ENCODE results near the gene MAEA.

MAEA gene

DNA sequence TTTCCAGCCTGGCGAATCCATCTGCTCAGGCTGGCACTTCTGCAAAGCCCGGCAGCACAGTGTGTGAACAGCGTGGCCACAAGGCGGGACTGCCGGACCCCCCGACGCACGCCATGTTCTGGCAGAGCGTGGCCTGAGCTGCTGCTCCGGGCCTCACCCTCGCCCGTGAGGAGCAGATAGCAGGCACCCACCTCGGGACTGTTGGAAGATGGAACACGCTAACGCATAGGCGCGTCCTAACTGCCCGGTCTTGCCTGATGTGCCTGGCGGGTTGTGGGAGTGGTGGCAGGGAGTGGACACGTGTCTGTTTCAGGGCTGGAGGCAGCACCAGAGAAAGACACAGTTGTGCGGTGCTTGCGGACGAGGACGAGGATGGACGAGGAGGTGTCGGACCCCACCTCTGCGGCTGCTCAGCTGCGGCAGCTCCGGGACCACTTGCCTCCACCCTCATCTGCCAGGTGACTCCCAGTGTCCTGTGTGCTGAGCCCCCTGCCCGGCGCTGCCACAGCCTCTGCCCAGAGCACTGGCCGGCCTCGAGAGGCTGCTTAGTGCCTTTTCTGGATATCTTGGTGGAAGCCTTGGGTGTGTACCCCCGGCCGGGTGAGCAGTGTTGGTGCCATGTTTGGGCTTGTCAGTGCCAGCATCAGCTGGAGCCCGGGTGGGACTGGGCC is 85.5 kb downstream of the MAEA start:
- in situ Hi-C loops (cut with MboI; ENCODE audit: low sequenced_read_pairs), result no loop called here

DNA sequence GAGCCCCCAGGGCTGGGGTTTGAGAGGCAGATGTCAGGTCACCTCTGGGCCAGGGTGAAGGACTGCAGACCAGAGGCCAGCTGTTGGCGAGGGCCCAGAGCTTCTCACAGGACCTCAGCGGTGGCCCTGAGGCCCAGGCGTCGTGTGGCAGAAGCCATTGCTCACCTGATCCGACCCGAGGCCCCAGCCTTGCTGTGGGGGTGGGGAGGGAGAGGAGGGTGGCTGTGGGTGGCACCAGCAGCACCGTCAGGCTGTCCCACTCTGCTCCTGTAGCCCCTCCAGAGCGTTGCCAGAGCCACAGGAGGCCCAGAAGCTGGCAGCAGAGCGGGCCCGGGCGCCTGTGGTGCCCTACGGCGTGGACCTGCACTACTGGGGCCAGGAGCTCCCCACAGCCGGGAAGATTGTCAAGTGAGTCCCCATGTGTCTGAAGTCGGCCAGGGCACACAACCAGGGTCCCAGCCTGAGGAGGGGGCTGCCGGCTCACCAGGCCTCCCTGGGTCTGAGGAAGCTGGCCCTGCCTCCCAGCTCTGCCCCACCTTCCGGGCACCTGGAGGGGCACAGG is 86.2 kb downstream of the MAEA start:
- in situ Hi-C loops (cut with MboI; ENCODE audit: low sequenced_read_pairs), result no loop called here

DNA sequence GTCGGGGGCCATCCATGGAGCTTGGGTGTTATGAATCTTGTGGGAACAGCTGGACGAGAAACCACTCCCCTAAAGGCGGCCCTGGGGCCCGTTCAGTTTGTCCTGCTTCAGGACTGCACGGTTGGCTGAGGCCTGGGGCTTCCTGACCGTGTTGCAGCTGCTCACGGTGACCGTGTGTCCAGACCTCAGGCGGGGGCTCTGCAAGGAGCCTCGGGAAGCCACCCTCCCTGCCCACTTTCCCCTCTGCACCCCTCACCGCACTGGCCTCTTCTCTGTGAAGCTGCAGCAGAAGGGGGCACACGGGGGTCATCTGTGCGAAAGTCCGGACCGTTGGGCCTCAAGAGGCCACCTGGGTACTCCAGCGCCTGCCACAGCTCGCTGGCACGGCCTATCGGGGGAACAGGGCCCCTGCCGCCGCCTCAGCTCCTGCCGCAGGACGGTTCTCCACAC is 86.7 kb downstream of the MAEA start:
- in situ Hi-C loops (cut with MboI; ENCODE audit: low sequenced_read_pairs), result no loop called here

DNA sequence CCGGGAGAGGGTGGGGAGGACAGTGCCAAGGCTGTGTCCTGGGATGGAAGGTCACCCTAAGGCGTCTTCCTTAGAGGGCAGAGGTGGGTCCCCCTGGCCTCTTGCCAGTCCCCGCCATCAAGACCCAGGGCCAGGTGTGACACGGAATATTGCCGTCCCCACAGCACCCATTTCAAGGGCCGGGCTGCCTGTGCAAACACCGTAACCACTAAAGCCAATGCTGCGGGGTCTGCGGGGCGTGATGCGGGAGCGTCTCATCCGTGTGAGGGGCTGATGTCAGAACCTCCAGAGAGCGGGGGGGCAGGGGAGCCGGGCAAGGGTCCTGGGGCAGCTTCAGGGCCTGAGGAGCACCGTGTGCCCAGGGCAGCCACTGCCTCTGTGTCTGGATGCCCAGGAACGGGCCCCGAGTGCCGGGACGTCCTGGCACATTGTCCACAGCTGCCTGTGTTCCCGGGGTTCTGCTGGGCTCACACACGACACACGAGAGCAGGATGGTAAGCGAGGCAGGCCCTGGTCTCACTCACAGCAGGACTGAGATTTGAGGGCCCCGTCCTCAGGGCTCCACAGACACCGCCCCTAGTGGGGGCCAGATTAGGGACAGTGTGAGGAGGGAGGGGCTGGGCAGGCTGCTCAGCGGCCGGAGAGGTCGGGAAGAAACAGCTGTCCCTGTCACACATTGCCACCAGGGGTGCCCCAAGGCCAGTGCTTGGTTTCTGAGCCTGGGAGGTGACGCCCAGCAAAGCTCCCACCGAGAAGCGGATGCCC is 87.3 kb downstream of the MAEA start:
- in situ Hi-C loops (cut with MboI; ENCODE audit: low sequenced_read_pairs), result no loop called here

DNA sequence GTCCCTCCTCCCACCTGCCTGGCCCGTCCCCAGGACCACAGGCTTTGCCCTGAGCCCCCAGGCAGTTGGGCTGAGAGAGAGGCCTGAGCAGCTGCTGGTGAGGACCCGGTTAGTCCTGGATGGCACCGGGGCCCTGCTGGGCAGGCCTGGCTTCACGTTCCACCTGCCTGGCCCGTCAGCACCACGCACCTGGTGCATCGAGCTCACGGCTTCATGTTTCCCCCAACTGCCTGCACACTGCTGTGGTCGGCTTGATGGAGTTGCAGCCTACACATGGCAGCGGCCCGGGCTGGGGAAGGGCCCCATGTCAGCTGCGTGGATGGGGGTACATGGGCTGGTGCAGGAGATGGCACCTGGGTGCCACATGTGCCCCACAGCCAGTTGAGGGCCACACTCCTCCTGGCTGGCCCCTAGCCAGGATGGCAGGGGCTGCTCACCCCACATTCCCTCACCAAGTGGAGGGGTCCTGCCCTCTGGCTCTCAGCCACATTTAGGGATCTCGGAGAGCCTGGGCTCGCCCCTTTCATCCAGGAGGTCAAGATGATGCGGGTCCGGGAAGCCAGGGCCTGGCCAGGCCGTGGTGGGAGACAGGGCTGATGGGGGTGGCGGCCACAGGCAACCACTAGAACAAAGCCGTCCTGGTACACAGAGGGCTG is 88.0 kb downstream of the MAEA start:
- in situ Hi-C loops (cut with MboI; ENCODE audit: low sequenced_read_pairs), result no loop called here

DNA sequence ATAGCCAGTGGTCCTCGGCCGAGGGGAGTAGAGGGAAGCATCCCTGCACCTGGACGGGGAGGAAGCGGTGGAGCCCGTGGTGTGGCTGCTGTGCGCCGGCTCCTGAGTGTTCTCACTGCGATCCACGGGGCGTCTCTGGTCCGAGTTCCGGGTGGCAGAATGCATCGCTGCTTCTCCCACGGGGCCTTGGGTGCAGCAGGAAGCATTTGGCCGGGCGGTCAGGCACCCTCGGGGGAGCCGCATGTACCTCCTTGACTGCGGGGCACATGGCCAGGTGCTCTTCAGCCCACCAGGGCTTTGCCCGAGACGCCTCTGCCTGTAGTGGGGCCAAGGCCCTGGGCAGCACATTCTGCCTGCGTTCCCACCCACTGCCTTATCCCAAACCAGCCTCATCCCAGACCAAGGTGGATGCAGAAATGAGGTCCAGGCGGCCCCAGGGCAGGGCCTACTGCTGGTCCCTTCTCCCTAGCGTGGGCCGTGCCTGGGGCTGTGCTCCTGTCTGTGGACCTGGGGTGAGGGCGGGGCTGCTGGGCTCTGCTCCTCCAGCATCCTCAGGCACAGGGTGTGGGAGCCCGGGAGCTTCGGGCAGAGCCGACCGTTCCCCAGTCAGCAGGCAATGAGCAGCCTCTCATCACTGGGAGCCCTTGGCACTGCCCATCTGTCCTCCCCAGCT is 89.0 kb downstream of the MAEA start:
- in situ Hi-C loops (cut with MboI; ENCODE audit: low sequenced_read_pairs), result no loop called here

DNA sequence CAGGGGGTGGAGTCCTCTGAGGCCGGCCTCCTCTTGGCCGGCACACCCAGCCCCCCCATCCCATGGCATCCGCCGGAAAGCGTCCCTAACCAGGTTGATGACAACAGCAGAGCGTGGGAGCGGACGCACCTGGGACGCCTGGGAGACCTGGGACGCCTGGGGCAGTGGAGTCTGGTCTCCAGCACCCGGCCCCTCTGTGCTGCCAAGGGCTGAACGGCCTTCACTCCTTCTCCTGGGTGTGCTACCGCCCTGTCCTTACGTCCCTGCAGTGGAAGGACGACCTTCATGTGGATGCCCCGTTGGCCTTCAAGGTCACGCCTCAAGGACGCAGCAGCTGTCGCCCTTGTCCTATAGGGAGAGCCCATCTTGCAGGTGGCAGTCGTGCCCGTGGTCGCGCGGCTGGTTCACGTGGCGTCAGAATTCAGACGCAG is 89.7 kb downstream of the MAEA start:
- in situ Hi-C loops (cut with MboI; ENCODE audit: low sequenced_read_pairs), result no loop called here

DNA sequence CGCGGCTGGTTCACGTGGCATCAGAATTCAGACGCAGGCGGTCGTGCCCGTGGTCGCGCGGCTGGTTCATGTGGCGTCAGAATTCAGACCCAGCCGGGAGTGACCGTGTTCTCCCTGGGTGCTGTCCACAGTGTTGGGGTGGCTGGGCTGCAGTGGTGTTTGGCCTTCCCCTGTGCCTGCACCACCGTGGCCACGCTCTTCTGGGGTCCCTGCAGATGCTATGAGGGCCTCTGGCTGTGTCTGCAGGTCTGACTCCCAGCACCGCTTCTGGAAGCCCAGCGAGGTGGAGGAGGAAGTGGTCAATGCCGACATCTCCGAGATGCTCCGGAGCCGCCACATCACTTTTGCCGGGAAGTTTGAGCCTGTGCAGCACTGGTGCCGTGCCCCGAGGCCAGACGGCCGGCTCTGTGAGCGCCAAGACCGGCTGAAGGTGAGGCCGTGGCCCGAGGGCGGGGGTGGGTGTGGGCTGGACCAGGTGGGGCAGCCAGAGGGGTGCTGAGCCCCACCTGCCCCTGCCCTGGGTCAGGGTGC is 90.2 kb downstream of the MAEA start:
- in situ Hi-C loops (cut with MboI; ENCODE audit: low sequenced_read_pairs), result no loop called here

DNA sequence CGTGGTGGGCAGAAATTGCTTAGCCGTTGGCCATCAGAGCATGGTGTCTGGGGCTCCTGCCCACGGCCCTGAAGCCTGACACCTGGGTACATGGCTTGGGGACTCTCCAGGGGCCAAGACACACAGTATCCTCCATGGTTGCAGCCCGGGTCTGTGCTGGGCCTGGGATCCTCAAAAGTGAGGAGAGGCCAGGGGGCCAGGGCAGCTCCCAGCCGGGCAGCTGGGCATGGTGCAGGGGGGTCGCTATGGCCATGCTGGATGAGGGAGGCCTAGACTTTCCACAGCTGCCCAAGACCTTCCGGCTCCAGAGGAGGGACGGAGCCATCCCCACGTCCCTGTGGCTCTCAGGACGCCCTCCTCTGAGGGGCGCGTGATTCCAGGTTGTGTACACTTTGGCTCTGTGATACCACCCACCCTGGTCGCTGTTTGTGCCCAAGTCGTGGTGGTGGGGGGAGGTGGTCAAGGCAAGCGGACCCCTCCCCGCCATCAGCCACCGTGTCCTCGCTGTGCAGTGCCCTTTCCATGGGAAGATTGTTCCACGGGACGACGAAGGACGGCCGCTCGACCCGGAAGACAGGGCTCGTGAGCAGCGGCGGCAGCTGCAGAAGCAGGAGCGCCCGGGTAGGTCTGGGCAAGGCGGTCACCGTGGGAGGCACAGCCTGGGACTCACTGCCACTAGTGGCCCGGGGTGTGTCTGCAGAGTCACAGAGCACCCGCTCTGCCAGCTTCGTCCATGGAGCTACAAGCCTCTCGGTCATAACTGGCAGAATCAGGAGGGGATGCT is 90.9 kb downstream of the MAEA start:
- in situ Hi-C loops (cut with MboI; ENCODE audit: low sequenced_read_pairs), result no loop called here

DNA sequence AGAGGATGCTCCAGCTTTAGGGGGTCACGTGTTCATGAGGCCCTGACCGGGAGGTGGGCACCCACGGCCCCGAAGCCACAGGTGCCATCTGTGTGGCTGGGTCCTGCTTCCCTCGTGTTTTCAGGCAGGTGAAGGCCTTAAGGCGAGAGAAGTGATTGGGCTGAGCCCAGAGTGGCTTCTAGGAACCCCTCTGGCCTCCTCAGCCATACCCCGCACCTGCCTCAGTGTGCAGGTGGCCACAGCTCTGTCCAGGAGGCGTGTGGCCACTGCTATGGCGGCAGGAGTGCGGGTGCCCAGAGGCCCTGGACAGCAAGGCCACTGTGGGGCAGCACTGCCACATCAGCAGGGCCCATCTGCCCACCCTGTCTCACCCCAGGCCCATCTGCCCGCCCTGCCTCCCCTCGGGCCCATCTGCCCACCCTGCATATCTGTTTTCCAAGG is 91.5 kb downstream of the MAEA start:
- in situ Hi-C loops (cut with MboI; ENCODE audit: low sequenced_read_pairs), result no loop called here

DNA sequence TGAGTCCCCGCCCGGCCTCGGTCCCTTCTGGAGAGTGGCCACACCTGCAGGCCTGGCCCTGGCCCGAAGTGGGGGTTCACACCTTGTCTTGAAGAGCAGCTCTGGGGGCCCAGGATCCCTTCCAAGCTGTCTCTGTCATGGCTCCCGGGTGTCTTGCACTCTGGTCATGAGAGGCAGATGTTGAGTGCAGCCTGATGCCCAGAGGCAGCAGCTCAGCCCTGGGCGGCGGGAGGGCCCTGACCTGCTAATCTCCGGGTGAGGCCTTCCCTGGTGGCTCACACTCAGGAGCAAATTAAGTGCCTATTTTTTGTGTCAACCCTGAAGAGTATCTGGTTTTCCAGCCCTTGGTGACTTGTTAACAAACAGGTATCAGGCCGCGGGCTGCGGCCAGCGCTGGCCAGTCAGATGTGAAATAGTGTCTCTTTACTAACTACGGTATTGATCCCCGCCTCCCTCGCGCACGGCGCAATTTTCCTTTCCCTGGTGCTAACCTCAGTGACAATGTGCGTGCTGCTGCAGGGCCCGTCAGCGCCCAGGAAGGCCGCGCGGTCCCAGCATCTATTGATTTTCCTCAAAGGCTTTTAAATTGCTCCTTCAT is 92.4 kb downstream of the MAEA start:
- in situ Hi-C loops (cut with MboI; ENCODE audit: low sequenced_read_pairs), result no loop called here

DNA sequence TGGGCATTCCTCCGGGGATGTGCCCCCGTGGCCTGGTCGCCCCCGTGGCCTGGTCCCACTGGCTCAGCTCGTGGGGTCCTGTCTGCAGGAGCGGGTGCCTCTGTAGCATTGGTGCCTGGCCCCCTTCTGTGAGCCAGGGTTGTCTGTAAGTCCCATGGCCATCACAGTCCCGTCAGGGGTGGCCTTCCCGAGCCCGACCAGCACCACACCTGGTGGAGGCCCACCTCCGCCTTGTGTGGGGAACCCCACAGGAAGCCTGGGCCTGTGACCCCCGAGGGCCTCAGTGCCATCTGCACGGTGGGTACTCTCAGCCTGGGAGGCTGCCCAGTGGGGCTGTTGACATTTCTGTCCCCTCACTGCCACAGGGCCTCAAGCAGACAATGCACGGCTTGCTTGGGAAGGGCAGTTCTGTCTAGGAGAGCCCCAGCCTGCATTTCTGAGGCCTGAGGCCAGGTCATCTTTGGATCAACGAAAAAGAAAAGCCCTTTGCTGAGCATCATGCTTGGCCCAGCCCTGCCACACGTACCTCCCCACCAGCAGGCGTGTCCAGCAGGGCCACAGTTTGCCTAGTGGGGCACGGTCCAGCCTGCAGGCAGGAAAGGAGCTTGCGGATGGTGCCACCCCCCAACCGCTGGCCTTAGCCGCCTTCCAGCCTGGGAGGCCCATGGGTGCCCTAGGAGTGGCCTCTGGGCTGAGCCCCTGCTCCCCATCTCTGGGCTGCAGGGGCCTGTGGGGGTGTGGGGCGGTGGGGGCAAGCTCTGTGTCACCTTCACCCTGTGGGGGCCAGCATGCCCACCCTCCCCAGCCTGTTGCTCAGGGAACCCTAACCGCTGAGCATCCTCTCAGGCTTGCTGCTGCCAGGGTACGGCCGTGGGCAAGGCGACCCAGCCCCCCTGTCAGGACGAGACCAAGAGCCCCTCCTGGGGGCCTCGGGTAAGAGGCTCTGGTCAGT is 93.4 kb downstream of the MAEA start:
- in situ Hi-C loops (cut with MboI; ENCODE audit: low sequenced_read_pairs), result no loop called here

DNA sequence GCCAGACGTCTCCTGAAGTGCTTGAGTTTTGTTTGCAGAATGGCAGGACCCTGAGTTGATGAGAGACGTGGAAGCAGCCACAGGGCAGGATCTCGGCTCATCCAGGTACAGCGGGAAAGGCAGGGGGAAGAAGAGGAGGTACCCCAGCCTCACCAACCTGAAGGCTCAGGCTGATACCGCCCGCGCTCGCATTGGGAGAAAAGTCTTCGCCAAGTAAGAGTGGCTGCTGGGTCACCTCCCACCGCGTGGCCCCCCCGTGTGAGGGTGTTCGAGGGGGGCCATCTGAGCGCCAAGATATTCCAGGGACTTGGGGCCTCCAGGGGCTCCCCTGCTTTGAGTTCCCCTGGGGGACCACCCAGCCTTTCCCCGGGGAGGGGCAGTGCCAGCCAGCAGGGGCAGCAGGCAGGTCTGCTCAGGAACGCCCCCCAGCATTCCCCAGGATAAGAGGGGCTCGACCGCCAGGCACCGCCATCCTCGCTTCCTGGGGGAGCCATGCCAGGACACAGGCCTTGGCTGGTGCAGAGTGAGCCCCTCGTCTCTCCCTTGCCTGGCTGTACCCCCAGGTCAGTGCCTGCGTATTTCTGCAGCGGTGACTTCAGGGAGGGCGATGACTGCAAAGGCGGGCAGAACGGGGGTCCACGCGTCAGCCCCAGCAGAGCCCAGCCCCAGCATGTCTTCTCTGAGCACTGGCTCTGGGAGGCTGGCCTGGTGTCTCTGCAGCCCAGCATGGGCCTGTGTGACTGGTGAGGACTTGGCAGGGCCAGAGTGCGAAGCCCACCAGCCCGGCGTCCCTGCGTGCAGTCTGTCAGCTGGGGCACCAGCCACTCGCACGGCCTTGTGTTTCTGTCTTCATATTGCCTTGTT is 94.3 kb downstream of the MAEA start:
- in situ Hi-C loops (cut with MboI; ENCODE audit: low sequenced_read_pairs), result no loop called here

DNA sequence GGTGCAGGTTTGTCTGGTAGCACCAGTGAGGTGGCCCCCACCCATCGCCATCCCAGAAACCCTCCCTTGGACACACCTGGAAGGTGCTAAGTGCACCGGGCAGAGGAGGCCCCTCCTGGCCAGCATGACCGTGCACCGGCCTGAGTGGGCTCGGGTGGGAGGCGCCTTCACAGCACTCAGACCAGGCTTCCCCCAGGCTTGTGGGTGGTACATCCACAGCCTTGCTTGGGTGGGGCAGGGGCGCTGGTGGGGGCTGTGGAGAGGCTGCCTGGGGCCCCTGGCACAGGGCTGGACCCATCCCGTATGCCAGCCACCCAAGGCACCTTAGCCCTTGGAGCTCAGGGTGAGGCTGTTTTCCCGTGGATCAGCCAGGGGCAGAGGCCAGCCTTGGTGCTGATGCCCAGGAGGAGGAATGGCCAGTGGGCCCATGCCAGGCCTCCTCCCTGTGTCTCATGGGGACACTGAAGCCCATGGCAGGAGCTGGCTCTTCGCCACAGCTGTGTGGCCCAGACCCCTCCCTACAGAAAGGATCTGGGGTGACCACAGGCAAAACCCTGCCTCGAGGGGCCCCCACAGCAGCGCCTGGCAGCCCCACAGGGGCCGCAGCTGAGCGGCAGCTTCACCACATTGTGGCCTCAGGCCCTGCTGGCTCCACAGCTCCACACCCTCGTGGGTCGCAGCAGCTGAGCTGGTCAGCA is 95.1 kb downstream of the MAEA start:
- in situ Hi-C loops (cut with MboI; ENCODE audit: low sequenced_read_pairs), result no loop called here

DNA sequence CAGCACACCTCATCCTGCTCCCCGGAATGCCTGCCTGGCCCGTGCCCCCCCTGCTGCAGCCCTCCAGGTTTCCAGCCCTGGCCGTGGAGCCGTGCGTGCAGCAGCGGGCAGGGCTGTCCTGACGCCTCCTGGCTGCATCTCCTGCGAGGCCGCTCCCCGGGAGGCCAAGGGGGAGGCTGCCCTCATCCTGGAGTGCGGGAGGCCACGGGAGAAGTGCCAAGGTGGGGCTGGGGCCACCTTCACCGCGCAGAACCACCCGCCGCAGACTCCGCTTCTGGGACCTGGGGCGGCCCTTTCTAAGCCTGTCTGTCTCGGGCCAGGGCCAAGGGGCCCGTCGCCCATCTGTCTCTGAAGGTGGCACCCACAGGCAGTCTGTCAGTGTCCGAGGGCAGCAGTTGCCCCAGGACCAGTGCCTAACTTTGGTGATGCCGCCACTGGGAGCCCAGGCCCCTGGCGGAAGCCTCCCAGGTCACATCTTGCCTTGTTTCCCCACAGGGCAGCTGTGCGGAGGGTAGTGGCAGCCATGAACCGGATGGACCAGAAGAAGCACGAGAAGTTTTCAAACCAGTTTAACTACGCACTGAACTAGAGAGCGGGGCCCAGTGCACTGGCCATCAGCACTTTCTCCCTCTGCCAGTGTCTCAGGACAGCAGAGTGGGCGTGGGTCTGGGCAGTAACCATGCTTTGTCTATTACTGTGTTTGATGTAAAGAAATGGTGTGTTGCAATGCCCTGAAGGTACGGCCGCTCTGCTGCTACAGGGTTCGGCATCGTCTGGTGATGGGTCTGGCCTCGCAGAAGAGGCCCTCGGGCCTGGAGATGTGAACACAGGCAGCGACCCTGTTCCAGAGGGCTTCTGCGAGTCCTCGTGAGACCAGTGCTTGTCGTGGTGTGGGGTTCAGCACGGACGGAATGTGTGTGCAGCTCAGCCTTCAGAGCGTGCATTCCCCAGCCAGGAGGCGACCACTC is 96.0 kb downstream of the MAEA start:
- in situ Hi-C loops (cut with MboI; ENCODE audit: low sequenced_read_pairs), result no loop called here

All from HL-60/S4 (cell line).